ENCODE measurements around the gene ATG16L1. TPM values are rescaled to one million over a fixed set of nuclear protein-coding genes. Genes with fewer than 3 reads are reported as not detected.

The ATG16L1 gene
- total and polyA plus RNA-seq, 2 of the 4 experiments (the other 2 are of a cell fraction): 20.0 to 26.2 TPM

GRCh38 chr2:233245406-233245805, 6.1 kb upstream of the ATG16L1 start:
- in situ Hi-C loops (cut with MboI; ENCODE audit: low sequenced_read_pairs): no loop called here
- no peaks in the 10 kb centered on the region for H4K20me1 ChIP-seq (ENCODE audit: insufficient read depth, low read length)
- TF ChIP-seq RFX5 (IDR thresholded peaks at IDR 0.05; ENCODE audit: low read depth, low read length) (no peak), NFE2L2 (IDR thresholded peaks at IDR 0.05; ENCODE audit: low read depth, low read length) (no peak), RAD21 (IDR thresholded peaks at IDR 0.05; ENCODE audit: low read length) (no peak), FOS (IDR thresholded peaks at IDR 0.05; ENCODE audit: low read depth, low read length) (no peak), ELK1 (IDR thresholded peaks at IDR 0.05; ENCODE audit: borderline replicate concordance, low read depth, low read length) (no peak), SMC3 (IDR thresholded peaks at IDR 0.05; ENCODE audit: low read depth, low read length) (no peak), RCOR1 (IDR thresholded peaks at IDR 0.05; ENCODE audit: insufficient replicate concordance, low read length) (no peak), CHD1 (IDR thresholded peaks at IDR 0.05; ENCODE audit: low read depth, low read length) (no peak), MAFK (IDR thresholded peaks at IDR 0.05; ENCODE audit: low read depth, low read length) (no peak)
- no peak overlapping the region for H3K14ac ChIP-seq (replicated peaks; ENCODE audit: low read depth, low read length)
- no peak overlapping the region for H4K8ac ChIP-seq (ENCODE audit: low read depth in 2 of 2, low read length in 2 of 2)
- no peaks in the 10 kb centered on the region for H3K9me3 ChIP-seq (ENCODE audit: control insufficient read depth, insufficient read depth, low read length)
- H3K4me1 ChIP-seq (ENCODE audit: control insufficient read depth, insufficient read depth, low read length): no peaks in the 10 kb centered on the region
- H3K4ac ChIP-seq (ENCODE audit: low read depth, low read length): no peak overlapping the region
- WGBS, 2 experiments (ENCODE audit: extremely low coverage in 2 of 2, insufficient read length in 1 of 2): no CpG with 5 or more reads among the region's 6 CpGs
- no peak overlapping the region for H2BK120ac ChIP-seq (ENCODE audit: low read depth, low read length)
- no peak overlapping the region for H3K4me2 ChIP-seq (ENCODE audit: low read depth, low read length)
- H2AFZ ChIP-seq (replicated peaks; ENCODE audit: low read length, poor library complexity): no peak overlapping the region
- ATAC-seq (ENCODE audit: low read depth): no peak
- no peak overlapping the region for H3K56ac ChIP-seq (ENCODE audit: extremely low read depth, insufficient read depth, low read length)
- H2AK9ac ChIP-seq (replicated peaks; ENCODE audit: low read depth, low read length, poor library complexity): no peak overlapping the region
- H2BK5ac ChIP-seq (ENCODE audit: low read depth, low read length, poor library complexity, severe bottlenecking): no peak overlapping the region
- ChIA-PET CTCF (no interaction called here), POLR2A (ENCODE audit: unreplicated experiment) (no interaction called here)
- H3K18ac ChIP-seq (ENCODE audit: low read depth, low read length): no peak overlapping the region
- DNase-seq: no peak
- no peak overlapping the region for H2AK5ac ChIP-seq (ENCODE audit: low read depth, low read length)
- H3K27ac ChIP-seq (ENCODE audit: insufficient read depth, low read length): no peak overlapping the region
- no peak overlapping the region for H2BK15ac ChIP-seq (ENCODE audit: low read depth, low read length)
- H3K9me1 ChIP-seq (ENCODE audit: insufficient read depth, low read length): no peaks in the 10 kb centered on the region
- H2BK20ac ChIP-seq (ENCODE audit: low read depth, low read length): no peak overlapping the region
- no peak overlapping the region for H3K9ac ChIP-seq (ENCODE audit: low read depth, low read length)
- no peak overlapping the region for H3K23ac ChIP-seq (ENCODE audit: low read depth, low read length)
- intact Hi-C loops (cut with micrococcal nuclease): no loop called here
- no peak overlapping the region for H3K4me3 ChIP-seq (ENCODE audit: insufficient read depth, low read depth, low read length)
- H3K27me3 ChIP-seq (ENCODE audit: control insufficient read depth, insufficient read depth, low read length): peaks cover 4% of the 10 kb centered on the region; the same call in 1 of the 2 replicates
- no TSS peak for BruUV-seq (replicated peaks)
- dilution Hi-C loops (cut with HindIII; ENCODE audit: low sequenced_read_pairs, unreplicated experiment): no loop called here
- H4K5ac ChIP-seq (ENCODE audit: low read depth, low read length): no peak overlapping the region
- no peaks in the 10 kb centered on the region for H3K79me1 ChIP-seq (ENCODE audit: low read depth in 1 of 2, low read length in 2 of 2)
- no peaks in the 10 kb centered on the region for H3K36me3 ChIP-seq (ENCODE audit: control insufficient read depth, insufficient read depth, low read length)
- no peak overlapping the region for H4K91ac ChIP-seq (ENCODE audit: insufficient read depth, low read depth, low read length)

Measured in IMR-90 (cell line).